Immature natural killer cell (primary cell): ENCODE results near the gene DIAPH2. TPM values are rescaled to one million over a fixed set of nuclear protein-coding genes. Genes with fewer than 3 reads are reported as not detected.

ENCODE experiments used
- DNase-seq, 3 donors: peaks; one replicate each; pipeline ENCODE4 v3.0.0; 2022; ENCODE audit warnings: mixed read lengths in 1 of 3
- H3K27ac Mint-ChIP-seq, 6 donors: one replicate each; pipeline ENCODE4 v1.8.0; 2020; ENCODE audit warnings: mixed read lengths in 6 of 6, mild to moderate bottlenecking in 5 of 6, inconsistent platforms in 4 of 6, moderate library complexity in 3 of 6
- H3K27me3 Mint-ChIP-seq, 3 donors: one replicate each; pipeline ENCODE4 v1.8.0; 2020 to 2021; ENCODE audit warnings: low read depth in 3 of 3, mild to moderate bottlenecking in 3 of 3, mixed read lengths in 3 of 3, moderate library complexity in 3 of 3, inconsistent platforms in 1 of 3
- H3K36me3 Mint-ChIP-seq, 3 donors: one replicate each; pipeline ENCODE4 v1.8.0; 2020; ENCODE audit warnings: mixed read lengths in 3 of 3, inconsistent platforms in 2 of 3, mild to moderate bottlenecking in 2 of 3
- H3K4me1 Mint-ChIP-seq, 2 donors: one replicate each; pipeline ENCODE4 v1.8.0; 2020; ENCODE audit warnings: inconsistent platforms in 2 of 2, mild to moderate bottlenecking in 2 of 2, mixed read lengths in 2 of 2, moderate library complexity in 1 of 2
- H3K4me3 Mint-ChIP-seq, 5 donors: one replicate each; pipeline ENCODE4 v1.8.0; 2020; ENCODE audit warnings: mild to moderate bottlenecking in 5 of 5, mixed read lengths in 5 of 5, inconsistent platforms in 3 of 5, moderate library complexity in 3 of 5
- H3K9me3 Mint-ChIP-seq, 6 donors: one replicate each; pipeline ENCODE4 v1.8.0; 2020; ENCODE audit warnings: mild to moderate bottlenecking in 6 of 6, mixed read lengths in 6 of 6, inconsistent platforms in 4 of 6, moderate library complexity in 3 of 6
- polyA plus RNA-seq, 3 donors: library from polyadenylated mRNA; unstranded; fragments of 300-500 nt; fragmentation: Illumina TruSeq; gene quantifications; one replicate each; pipeline ENCODE4 v1.2.3, GENCODE V29; 2021

DIAPH2 gene
- polyA plus RNA-seq, 3 donors from 2014 or later, result 5.5 to 10.9 (median 9.6) TPM

GRCh38 chrX:97238632-97239031 lies 554.0 kb downstream of the DIAPH2 start:
- Mint-ChIP-seq H3K36me3 (peaks cover 0 to 4% (median 0%) of the 10 kb centered on the region in 3 donors), H3K9me3 (no peaks in the 10 kb centered on the region), H3K27ac (no peak overlapping the region), H3K4me3 (no peak overlapping the region), H3K4me1 (no peaks in the 10 kb centered on the region), H3K27me3 (no peaks in the 10 kb centered on the region)
- no peak for DNase-seq

GRCh38 chrX:97252111-97252510 lies 567.5 kb downstream of the DIAPH2 start:
- Mint-ChIP-seq H3K27me3 (peaks cover 0 to 6% (median 0%) of the 10 kb centered on the region in 3 donors), H3K27ac (no peak overlapping the region), H3K4me1 (no peaks in the 10 kb centered on the region), H3K9me3 (no peaks in the 10 kb centered on the region), H3K36me3 (peaks cover 0 to 4% (median 0%) of the 10 kb centered on the region in 3 donors), H3K4me3 (no peak overlapping the region)
- no peak for DNase-seq

- peaks cover 0 to 11% (median 3%) of the 10 kb centered on the region in 3 donors for H3K36me3 Mint-ChIP-seq
- H3K9me3 Mint-ChIP-seq, result no peaks in the 10 kb centered on the region
- no peak overlapping the region for H3K27ac Mint-ChIP-seq
- DNase-seq, result no peak
- no peaks in the 10 kb centered on the region for H3K4me1 Mint-ChIP-seq
- H3K4me3 Mint-ChIP-seq, result no peak overlapping the region
- H3K27me3 Mint-ChIP-seq, result no peaks in the 10 kb centered on the region
These were observed 576.0 kb downstream of the DIAPH2 start for GRCh38 chrX:97260679-97261078.

- Mint-ChIP-seq H3K9me3 (no peaks in the 10 kb centered on the region), H3K27me3 (no peaks in the 10 kb centered on the region), H3K27ac (no peak overlapping the region), H3K4me3 (no peak overlapping the region), H3K4me1 (no peaks in the 10 kb centered on the region), H3K36me3 (peaks cover 0 to 8% (median 0%) of the 10 kb centered on the region in 3 donors)
- no peak for DNase-seq
These were observed 581.9 kb downstream of the DIAPH2 start for GRCh38 chrX:97266406-97267121.

- no peak overlapping the region for H3K4me3 Mint-ChIP-seq
- no peaks in the 10 kb centered on the region for H3K4me1 Mint-ChIP-seq
- no peaks in the 10 kb centered on the region for H3K27me3 Mint-ChIP-seq
- H3K36me3 Mint-ChIP-seq, result peaks cover 0 to 2% (median 0%) of the 10 kb centered on the region in 3 donors
- H3K27ac Mint-ChIP-seq, result no peak overlapping the region
- no peak for DNase-seq
- H3K9me3 Mint-ChIP-seq, result no peaks in the 10 kb centered on the region
These were observed 582.9 kb downstream of the DIAPH2 start for GRCh38 chrX:97267396-97268181.

- H3K4me3 Mint-ChIP-seq, result no peak overlapping the region
- no peak overlapping the region for H3K27ac Mint-ChIP-seq
- H3K9me3 Mint-ChIP-seq, result no peaks in the 10 kb centered on the region
- no peaks in the 10 kb centered on the region for H3K36me3 Mint-ChIP-seq
- no peak for DNase-seq
- no peaks in the 10 kb centered on the region for H3K27me3 Mint-ChIP-seq
- H3K4me1 Mint-ChIP-seq, result no peaks in the 10 kb centered on the region
These were observed 583.6 kb downstream of the DIAPH2 start for GRCh38 chrX:97268182-97268680.

GRCh38 chrX:97284531-97284930 lies 599.9 kb downstream of the DIAPH2 start:
- H3K4me3 Mint-ChIP-seq, result no peak overlapping the region
- H3K36me3 Mint-ChIP-seq, result no peaks in the 10 kb centered on the region
- no peaks in the 10 kb centered on the region for H3K9me3 Mint-ChIP-seq
- DNase-seq, result no peak
- no peak overlapping the region for H3K27ac Mint-ChIP-seq
- no peaks in the 10 kb centered on the region for H3K27me3 Mint-ChIP-seq
- no peaks in the 10 kb centered on the region for H3K4me1 Mint-ChIP-seq

GRCh38 chrX:97290199-97290598 lies 605.6 kb downstream of the DIAPH2 start:
- Mint-ChIP-seq H3K36me3 (no peaks in the 10 kb centered on the region), H3K4me1 (no peaks in the 10 kb centered on the region), H3K9me3 (no peaks in the 10 kb centered on the region), H3K4me3 (no peak overlapping the region), H3K27ac (peak overlapping the region in 1 of 6 donors; percentile 14), H3K27me3 (peaks cover 0 to 2% (median 2%) of the 10 kb centered on the region in 3 donors)
- no peak for DNase-seq

- H3K9me3 Mint-ChIP-seq, result no peaks in the 10 kb centered on the region
- peaks cover 0 to 4% (median 3%) of the 10 kb centered on the region in 3 donors for H3K36me3 Mint-ChIP-seq
- peaks cover 0 to 5% (median 2%) of the 10 kb centered on the region in 3 donors for H3K27me3 Mint-ChIP-seq
- no peak for DNase-seq
- H3K4me3 Mint-ChIP-seq, result no peak overlapping the region
- no peak overlapping the region for H3K27ac Mint-ChIP-seq
- no peaks in the 10 kb centered on the region for H3K4me1 Mint-ChIP-seq
These were observed 609.4 kb downstream of the DIAPH2 start for GRCh38 chrX:97294041-97294440.

GRCh38 chrX:97295954-97296353 lies 611.3 kb downstream of the DIAPH2 start:
- peaks cover 0 to 5% (median 2%) of the 10 kb centered on the region in 3 donors for H3K27me3 Mint-ChIP-seq
- H3K4me1 Mint-ChIP-seq, result no peaks in the 10 kb centered on the region

GRCh38 chrX:97306771-97307470 lies 622.3 kb downstream of the DIAPH2 start:
- H3K9me3 Mint-ChIP-seq, result no peaks in the 10 kb centered on the region
- no peak overlapping the region for H3K4me3 Mint-ChIP-seq
- H3K27ac Mint-ChIP-seq, result no peak overlapping the region
- peaks cover 2 to 7% (median 3%) of the 10 kb centered on the region in 3 donors for H3K27me3 Mint-ChIP-seq
- no peaks in the 10 kb centered on the region for H3K4me1 Mint-ChIP-seq
- H3K36me3 Mint-ChIP-seq, result no peaks in the 10 kb centered on the region
- DNase-seq, result no peak

More at GRCh38 chrX:97295954-97296353, 611.3 kb downstream of the DIAPH2 start:
- Mint-ChIP-seq H3K4me3 (no peak overlapping the region), H3K27ac (no peak overlapping the region), H3K36me3 (peaks cover 0 to 5% (median 4%) of the 10 kb centered on the region in 3 donors), H3K9me3 (no peaks in the 10 kb centered on the region)
- DNase-seq, result no peak

GRCh38 chrX:97308171-97308570 lies 623.5 kb downstream of the DIAPH2 start:
- Mint-ChIP-seq H3K9me3 (no peaks in the 10 kb centered on the region), H3K36me3 (no peaks in the 10 kb centered on the region), H3K27ac (no peak overlapping the region), H3K4me1 (no peaks in the 10 kb centered on the region), H3K4me3 (no peak overlapping the region), H3K27me3 (peaks cover 1 to 7% (median 2%) of the 10 kb centered on the region in 3 donors)
- DNase-seq, result no peak

GRCh38 chrX:97309487-97310116 lies 625.0 kb downstream of the DIAPH2 start:
- no peaks in the 10 kb centered on the region for H3K9me3 Mint-ChIP-seq
- no peak overlapping the region for H3K27ac Mint-ChIP-seq
- no peaks in the 10 kb centered on the region for H3K4me1 Mint-ChIP-seq
- no peaks in the 10 kb centered on the region for H3K36me3 Mint-ChIP-seq
- H3K27me3 Mint-ChIP-seq, result peaks cover 1 to 7% (median 2%) of the 10 kb centered on the region in 3 donors
- no peak for DNase-seq
- H3K4me3 Mint-ChIP-seq, result no peak overlapping the region
